A549 treated with CORT108297 at 1 μM for 4 hours (cell line): Measurements from ENCODE around the gene BOLA3. TPM values are rescaled to one million over a fixed set of nuclear protein-coding genes. Genes with fewer than 3 reads are reported as not detected.

Experiments
- total RNA-seq: library from RNA; stranded (reverse); fragments of 200-300 nt; extraction: Qiagen RNA extraction; gene quantifications from 5 replicates; pipeline ENCODE4 v1.2.3, GENCODE V29; 2022

Gene BOLA3, protein sequence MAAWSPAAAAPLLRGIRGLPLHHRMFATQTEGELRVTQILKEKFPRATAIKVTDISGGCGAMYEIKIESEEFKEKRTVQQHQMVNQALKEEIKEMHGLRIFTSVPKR
- 121 to 144 TPM (median 132 TPM) in 5 replicates for total RNA-seq

DNA sequence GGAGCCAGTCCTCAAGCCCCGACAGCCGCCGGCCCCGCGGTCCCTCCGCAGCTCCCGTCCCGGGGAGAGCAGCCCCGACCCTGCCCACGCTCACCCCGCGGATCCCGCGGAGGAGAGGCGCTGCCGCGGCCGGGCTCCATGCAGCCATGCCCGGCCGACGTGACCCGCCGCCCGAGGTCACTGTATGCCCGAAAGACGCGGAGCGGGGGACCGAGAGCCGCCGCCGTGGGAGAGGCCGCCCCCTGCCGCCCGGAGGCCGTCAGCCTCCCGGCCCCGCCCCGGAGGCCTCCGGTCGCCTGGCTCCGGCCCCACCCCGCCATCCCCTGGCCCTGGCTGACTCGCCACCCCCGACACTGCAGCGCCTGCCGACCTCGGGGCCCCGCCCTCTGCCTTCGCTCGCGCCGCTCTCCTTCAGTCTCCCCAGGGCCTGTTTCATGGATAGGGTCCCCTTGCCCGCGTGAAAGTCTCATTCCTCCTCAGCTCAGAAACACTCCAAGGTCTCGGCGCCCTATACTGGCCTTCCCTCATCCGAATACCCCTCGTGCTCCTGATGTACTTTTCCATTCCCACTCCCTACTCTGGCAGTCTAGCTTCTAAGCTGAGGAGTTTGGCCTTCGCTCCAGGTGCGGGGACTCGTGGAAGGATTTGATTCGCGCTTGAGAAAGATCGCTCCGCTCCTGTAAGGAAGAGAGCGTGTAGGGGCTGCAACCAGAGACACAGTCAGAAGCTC, at the start of gene BOLA3:
Gene BOLA3 (minus strand): TSS at position 186 of the 730 bp plus-strand sequence. CDS start 38 bp downstream, at position 148.

DNA sequence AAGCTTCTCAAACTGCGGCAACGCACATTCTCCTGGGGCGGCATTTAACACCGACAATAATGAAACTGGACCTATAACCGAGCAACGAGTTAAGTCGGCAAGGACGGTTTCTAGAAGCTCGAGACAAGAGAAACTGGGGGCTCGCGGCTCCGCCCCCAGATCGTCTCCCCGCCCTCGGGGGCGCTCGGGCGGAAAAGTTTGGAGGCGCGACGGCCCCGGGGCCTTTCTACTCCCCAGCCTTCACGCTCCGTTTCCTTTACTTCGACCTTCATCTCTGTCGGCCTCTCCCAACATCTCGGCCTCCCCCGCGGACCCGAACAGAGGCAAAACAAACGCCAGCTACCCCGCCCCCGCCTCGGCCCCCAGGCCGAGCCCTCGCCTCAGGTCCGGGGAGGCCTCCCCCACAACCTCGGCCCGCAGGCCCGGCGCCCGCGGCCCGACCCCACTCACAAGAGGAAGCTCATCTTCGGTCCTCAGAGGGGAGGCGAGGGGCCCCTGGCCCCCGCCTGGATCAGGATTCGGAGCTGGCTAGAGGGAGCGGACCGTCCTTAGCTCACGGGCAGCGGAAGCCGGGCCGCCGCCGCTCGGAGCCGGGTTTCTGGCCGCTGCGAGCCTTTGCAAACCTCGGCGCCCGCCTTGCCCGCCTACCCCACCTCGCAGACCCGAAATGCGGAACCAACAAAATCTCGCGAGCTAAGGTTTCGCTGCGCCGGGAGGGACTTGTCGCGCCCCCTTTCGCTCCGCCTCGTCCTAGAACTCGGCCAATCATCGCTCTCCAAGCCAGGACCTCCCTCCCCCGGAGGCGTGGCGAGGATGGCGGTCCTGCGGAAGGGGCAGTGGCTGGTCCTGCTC, 30.7 kb upstream of the BOLA3 start, which contains the start of gene MOB1A:
Gene MOB1A (minus strand): TSS at position 669 of the 852 bp plus-strand sequence. CDS start 205 bp downstream, at position 464.

Other genes with a start within 250 kb of the BOLA3 start
- gene DGUOK, start 221.0 kb downstream of the BOLA3 start, total RNA-seq, result 146 to 161 TPM (median 148 TPM) in 5 replicates
- gene TET3, start 163.0 kb downstream of the BOLA3 start, total RNA-seq, result 5.6 to 7.7 TPM (median 6.6 TPM) in 5 replicates
- gene MOB1A, start 31.0 kb upstream of the BOLA3 start, total RNA-seq, result 73.4 to 87.8 TPM (median 79.9 TPM) in 5 replicates
- 149 to 173 TPM (median 158 TPM) in 5 replicates for gene MTHFD2, start 50.7 kb upstream of the BOLA3 start, total RNA-seq
- gene SLC4A5, start 195.5 kb upstream of the BOLA3 start, total RNA-seq, result 0.24 to 0.63 TPM (median 0.42 TPM) in 5 replicates
- 102 to 155 TPM (median 147 TPM) in 5 replicates for gene DCTN1, start 232.4 kb upstream of the BOLA3 start, total RNA-seq